Mucosa of stomach (tissue), 1 donor: ENCODE data around the gene LRRC4C.

Source experiments
- H3K27me3 ChIP-seq: one replicate; pipeline ENCODE4 v1.7.0; 2013; ENCODE audit warnings: mild to moderate bottlenecking, low read length; ENCODE audit not compliant: control insufficient read depth, insufficient read depth
- H3K36me3 ChIP-seq: one replicate; pipeline ENCODE4 v1.7.0; 2013; ENCODE audit warnings: low read length; ENCODE audit not compliant: control insufficient read depth, insufficient read depth
- H3K4me1 ChIP-seq: one replicate; pipeline ENCODE4 v1.7.0; 2013; ENCODE audit warnings: mild to moderate bottlenecking, low read length; ENCODE audit not compliant: control insufficient read depth, insufficient read depth
- H3K4me3 ChIP-seq: one replicate; pipeline ENCODE4 v1.7.0; 2013; ENCODE audit warnings: low read length
- H3K9ac ChIP-seq: one replicate; pipeline ENCODE4 v1.7.0; 2013; ENCODE audit warnings: mild to moderate bottlenecking, low read length, moderate library complexity
- H3K9me3 ChIP-seq: one replicate; pipeline ENCODE4 v1.7.0; 2013; ENCODE audit warnings: mild to moderate bottlenecking, low read length, moderate library complexity; ENCODE audit not compliant: control insufficient read depth
- donor health status: Pancreatic carcinoma.

Gene LRRC4C

DNA sequence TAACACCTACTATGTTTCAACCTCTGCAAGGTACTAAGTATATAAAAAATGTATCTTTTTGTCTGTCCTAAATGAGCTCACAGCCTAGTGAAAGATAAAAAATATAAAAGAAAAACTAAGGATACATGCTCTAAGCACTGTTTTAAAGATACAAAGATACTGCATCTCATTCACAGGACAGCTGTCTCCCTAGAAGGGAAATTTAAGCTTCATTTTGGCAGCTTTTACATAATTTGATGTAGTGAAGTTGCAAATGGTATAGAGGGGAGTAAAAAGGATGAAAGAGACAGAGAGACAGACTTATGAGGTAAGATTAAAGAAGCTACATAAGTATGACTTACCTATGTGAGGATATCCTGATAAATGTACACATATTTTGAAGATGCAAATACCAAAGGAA, 53.6 kb downstream of the LRRC4C start:
- no peaks in the 10 kb centered on the region for H3K27me3 ChIP-seq
- H3K9ac ChIP-seq, result no peak overlapping the region
- H3K4me1 ChIP-seq, result no peaks in the 10 kb centered on the region
- H3K36me3 ChIP-seq, result no peaks in the 10 kb centered on the region
- no peaks in the 10 kb centered on the region for H3K9me3 ChIP-seq
- no peak overlapping the region for H3K4me3 ChIP-seq

DNA sequence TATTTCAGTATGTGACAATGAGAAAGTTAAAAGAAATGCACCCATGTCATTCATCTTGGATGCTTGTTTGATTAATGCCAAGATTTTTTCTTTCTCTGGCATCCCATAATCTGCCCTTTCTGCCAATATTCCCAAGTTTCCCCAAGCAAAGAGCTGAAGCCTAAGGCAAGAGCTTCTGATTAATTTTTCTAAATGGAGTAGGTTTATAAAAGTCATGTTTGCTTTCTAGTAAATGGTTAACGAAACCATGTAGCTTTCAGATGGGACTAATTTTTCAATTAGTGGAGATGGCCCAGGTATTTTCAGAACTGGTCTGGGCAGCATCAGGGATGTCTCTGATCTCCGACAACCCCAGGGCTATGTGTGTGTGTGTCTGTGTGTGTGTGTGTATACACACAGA, 55.3 kb downstream of the LRRC4C start:
- Histone ChIP-seq H3K9me3 (no peaks in the 10 kb centered on the region), H3K27me3 (no peaks in the 10 kb centered on the region), H3K9ac (no peak overlapping the region), H3K36me3 (no peaks in the 10 kb centered on the region), H3K4me1 (no peaks in the 10 kb centered on the region), H3K4me3 (no peak overlapping the region)

DNA sequence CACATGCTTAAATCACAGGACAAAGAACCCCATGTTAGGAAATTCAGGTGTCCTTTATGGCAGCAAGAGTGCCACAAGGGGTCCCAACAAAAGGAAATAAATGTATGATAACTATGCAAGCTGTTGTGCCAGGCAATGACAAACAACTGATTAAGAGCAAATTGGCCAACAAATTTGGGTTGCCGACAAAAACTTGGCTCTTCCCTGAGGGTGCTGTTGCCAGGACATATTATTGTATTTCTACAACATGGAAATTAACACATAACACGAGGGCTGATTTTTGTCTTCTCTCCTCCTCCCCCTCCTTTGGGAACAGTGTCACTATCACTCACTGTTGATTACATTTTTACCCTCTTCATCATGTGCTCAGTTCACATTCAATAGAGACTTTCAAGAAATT, 56.0 kb downstream of the LRRC4C start:
- no peak overlapping the region for H3K4me3 ChIP-seq
- H3K4me1 ChIP-seq, result no peaks in the 10 kb centered on the region
- H3K9ac ChIP-seq, result no peak overlapping the region
- no peaks in the 10 kb centered on the region for H3K27me3 ChIP-seq
- no peaks in the 10 kb centered on the region for H3K9me3 ChIP-seq
- H3K36me3 ChIP-seq, result no peaks in the 10 kb centered on the region

DNA sequence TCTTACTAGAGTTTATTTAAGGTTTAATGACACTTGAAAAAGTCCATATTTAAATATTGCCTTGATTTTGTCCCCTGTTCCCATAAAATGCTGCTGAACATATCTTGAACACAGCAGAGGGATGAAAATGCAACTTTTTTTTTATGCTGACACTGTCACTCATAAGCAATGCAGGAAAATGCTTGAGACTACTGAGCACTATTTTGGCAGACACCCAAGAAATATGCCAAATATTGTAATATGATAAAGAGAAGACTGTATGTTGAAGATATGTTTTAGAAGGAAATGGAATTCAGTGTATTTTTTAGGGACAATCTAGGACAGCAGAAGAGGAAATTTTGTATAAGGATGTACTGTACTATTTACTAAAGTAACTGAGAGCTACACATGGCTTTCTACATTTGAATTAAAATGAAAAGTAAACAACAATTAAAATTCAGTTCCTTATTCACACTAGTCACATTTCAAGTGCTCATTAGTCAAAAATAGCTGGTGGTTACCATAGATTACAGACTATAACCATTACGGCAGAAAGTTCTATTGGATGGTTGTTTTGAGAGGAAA, 58.6 kb downstream of the LRRC4C start:
- Histone ChIP-seq H3K9ac (no peak overlapping the region), H3K4me1 (no peaks in the 10 kb centered on the region), H3K27me3 (no peaks in the 10 kb centered on the region), H3K9me3 (no peaks in the 10 kb centered on the region), H3K36me3 (no peaks in the 10 kb centered on the region), H3K4me3 (no peak overlapping the region)

DNA sequence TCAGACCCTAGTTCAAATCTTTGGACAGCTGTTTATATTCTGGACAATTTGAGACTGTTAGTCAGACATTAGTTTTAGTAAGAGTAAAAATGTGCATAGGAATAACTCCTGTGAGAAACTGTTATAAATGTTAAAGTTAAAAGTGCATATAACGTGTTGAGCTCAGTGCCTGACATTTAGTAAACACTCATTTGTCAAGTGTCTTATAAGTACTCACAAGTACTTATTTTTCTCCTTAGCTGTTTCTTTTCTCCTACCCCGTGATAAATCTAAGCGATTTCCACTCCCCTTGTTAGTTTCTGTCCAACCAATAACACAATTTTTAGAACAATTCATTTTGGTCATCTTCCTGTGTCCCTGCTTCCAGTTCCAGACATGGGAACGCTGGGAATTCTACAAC, 59.3 kb downstream of the LRRC4C start:
- Histone ChIP-seq H3K9ac (no peak overlapping the region), H3K36me3 (no peaks in the 10 kb centered on the region), H3K27me3 (no peaks in the 10 kb centered on the region), H3K9me3 (no peaks in the 10 kb centered on the region), H3K4me3 (no peak overlapping the region), H3K4me1 (no peaks in the 10 kb centered on the region)

DNA sequence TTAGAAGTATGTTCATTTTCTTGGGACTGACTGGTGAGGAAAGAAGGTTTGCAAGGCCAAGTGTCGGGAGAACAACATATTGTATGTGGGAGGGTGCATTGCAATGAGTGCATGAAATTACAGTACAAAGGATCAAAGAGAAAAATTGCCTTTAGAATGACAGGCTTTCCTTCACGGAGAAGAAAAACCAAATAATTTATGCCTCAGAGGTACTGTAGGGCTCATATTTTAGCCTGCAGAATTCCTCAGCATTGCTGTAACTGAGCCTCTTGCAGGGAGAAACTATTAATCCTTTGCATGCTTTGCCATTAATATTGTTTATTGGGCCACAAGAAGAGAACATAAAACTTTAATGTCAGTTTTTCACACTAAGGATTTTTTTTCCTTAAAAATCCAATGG, 60.1 kb downstream of the LRRC4C start:
- no peaks in the 10 kb centered on the region for H3K27me3 ChIP-seq
- H3K9me3 ChIP-seq, result no peaks in the 10 kb centered on the region
- no peaks in the 10 kb centered on the region for H3K36me3 ChIP-seq
- no peaks in the 10 kb centered on the region for H3K4me1 ChIP-seq
- no peak overlapping the region for H3K4me3 ChIP-seq
- H3K9ac ChIP-seq, result no peak overlapping the region

DNA sequence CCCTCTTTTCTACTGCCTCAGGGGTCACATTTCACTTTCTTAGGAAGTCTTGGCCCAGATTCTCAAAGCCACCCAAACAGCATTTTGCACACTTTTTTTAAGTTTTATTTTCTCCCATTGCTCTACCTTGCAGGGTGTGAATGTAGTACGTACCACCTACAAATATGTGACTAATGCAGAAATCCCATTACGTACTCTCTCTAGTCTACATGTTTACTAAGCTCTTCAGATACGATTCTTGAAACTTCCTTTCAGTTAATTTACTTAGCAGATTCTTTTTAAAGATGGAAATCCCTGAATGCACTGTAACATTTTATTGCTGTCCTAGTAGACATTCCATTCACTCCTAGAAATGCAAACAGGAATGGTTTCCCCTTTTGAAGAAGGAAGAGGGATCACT, 61.3 kb downstream of the LRRC4C start:
- Histone ChIP-seq H3K4me3 (no peak overlapping the region), H3K4me1 (no peaks in the 10 kb centered on the region), H3K9ac (no peak overlapping the region), H3K9me3 (no peaks in the 10 kb centered on the region), H3K27me3 (no peaks in the 10 kb centered on the region), H3K36me3 (no peaks in the 10 kb centered on the region)

DNA sequence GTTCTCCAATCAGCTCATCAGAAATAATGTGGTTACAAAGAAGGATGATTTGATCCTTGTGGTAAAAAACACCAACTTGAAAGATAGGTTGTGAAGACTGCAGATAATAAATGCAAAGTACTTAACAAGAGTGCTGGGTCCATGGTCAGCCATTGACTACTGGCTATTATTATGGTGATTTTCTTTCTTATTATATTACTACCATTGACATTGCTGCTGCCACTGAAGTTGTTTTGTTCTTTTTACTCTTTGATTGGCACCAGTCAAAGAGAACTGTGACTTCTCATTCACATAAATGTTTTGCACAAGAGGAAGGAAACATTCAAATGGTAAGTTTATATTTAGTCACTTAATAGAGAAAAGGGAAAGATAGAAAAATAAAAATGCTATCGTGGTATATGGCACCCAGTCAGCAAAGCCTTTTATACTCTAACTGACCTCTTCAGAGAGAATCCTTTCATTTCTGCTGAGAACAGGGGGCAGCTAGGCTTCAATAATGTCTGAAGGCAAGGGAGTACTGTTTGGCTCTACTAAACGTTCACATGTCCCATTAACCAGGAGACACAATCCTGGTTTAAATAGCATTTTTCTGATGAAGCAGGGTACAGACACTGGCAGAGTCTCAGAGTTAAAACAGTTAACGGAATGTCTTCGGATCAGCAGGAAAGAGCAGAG, 64.8 kb downstream of the LRRC4C start:
- Histone ChIP-seq H3K36me3 (no peaks in the 10 kb centered on the region), H3K4me1 (no peaks in the 10 kb centered on the region), H3K4me3 (no peak overlapping the region), H3K9me3 (no peaks in the 10 kb centered on the region), H3K27me3 (no peaks in the 10 kb centered on the region), H3K9ac (no peak overlapping the region)

DNA sequence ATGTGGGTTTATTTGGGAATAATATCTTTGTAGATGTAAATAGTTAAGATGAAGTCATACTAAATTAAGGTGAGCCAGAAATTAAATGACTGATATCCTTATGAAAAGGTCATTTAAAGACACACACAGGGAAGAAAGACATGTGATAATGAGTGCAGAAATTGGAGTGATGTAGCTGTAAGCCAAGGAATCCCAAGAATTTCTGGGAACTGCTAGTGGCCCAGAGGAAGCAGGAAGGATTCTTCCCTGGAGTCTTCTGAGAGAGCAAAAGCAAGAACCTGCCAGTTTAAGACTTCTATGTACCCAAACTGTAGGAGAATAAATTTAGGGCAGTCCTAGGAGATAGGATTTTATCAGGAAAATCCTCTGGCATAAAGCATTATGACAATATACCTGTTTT, 66.9 kb downstream of the LRRC4C start:
- no peaks in the 10 kb centered on the region for H3K27me3 ChIP-seq
- H3K4me1 ChIP-seq, result no peaks in the 10 kb centered on the region
- no peaks in the 10 kb centered on the region for H3K9me3 ChIP-seq
- no peaks in the 10 kb centered on the region for H3K36me3 ChIP-seq
- no peak overlapping the region for H3K4me3 ChIP-seq
- no peak overlapping the region for H3K9ac ChIP-seq

DNA sequence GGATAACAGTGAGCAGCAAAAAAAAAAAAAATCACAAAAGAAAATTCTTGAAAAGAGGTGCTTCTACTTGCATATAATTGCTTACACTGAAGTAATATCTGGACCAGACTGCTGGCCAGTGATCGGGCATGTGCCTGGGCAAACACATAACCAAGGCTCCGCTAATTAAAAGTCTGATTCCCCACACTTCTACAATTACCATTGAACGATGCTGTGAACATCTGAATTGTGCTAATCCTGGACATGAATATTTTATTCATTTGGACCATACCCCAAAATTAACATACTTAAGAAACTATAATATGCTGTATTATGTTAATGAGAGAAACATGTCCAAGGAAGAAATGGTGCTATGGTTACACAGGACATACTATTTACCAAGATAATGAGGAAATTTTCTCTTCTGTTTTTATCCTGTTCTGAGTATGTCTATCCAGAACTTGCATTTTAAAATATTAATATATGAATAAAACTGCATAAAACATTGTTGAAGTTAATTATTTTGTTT, 69.8 kb downstream of the LRRC4C start:
- no peaks in the 10 kb centered on the region for H3K36me3 ChIP-seq
- no peak overlapping the region for H3K4me3 ChIP-seq
- H3K9ac ChIP-seq, result no peak overlapping the region
- H3K27me3 ChIP-seq, result no peaks in the 10 kb centered on the region
- no peaks in the 10 kb centered on the region for H3K4me1 ChIP-seq
- H3K9me3 ChIP-seq, result no peaks in the 10 kb centered on the region

DNA sequence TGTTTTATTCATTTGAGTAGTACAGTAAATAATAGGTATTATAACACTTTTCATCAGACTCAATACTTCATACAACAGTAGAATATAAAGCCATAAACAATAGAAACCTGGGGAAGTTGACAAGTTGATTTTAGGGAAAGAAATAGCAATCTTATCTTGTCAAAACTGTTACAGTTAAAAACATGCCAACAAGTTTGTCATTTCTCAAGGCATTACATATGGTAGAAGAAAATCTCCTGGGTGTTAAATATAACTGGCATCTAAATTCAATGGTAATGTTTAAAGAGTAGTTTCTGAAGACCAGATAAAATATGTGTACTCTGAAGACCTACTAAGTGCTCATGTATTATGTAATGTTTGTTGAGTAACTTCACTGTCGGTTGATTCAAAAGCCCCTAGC, 75.1 kb downstream of the LRRC4C start:
- Histone ChIP-seq H3K4me1 (no peaks in the 10 kb centered on the region), H3K9ac (no peak overlapping the region), H3K9me3 (no peaks in the 10 kb centered on the region), H3K36me3 (no peaks in the 10 kb centered on the region), H3K4me3 (no peak overlapping the region), H3K27me3 (no peaks in the 10 kb centered on the region)

DNA sequence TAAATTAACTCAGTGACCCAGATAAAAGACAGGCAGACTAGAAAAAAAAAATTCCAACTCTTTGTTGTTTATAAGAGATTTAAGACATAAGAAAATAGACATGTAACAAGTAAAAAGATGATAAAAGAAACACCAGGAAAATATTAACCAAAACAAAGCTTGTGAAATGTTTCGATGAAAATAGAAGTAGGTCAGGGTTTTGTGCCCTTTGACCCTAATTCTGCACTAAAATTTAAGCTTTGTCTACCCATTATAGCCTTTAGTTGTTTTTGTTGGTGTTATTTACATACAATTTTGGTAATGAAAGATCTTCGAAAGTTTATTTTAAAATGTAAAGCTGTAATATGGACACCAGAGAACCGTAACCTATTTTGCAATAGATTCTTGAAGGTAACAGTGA, 75.7 kb downstream of the LRRC4C start:
- Histone ChIP-seq H3K27me3 (no peaks in the 10 kb centered on the region), H3K4me3 (no peak overlapping the region), H3K4me1 (no peaks in the 10 kb centered on the region), H3K9ac (no peak overlapping the region), H3K9me3 (no peaks in the 10 kb centered on the region), H3K36me3 (no peaks in the 10 kb centered on the region)

DNA sequence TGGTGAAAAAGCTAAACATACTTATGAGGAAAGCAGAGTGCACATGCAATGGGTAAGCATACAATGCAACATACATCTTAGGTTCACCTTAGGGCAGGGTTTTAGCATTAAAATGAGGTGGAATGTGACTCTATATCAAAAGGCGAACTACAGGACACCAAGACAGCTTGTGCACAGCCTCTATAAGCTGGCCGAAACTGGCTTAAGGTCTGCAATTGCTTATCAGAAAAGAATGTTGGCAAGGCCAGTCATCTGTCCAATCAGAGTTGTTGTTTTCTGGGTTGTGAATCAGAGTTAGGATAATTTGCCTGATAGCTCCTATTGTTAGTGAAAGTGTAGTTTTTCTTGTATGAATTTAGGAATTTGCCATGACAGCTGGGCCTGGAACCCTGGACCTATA, 76.5 kb downstream of the LRRC4C start:
- Histone ChIP-seq H3K9me3 (no peaks in the 10 kb centered on the region), H3K4me3 (no peak overlapping the region), H3K36me3 (no peaks in the 10 kb centered on the region), H3K27me3 (no peaks in the 10 kb centered on the region), H3K9ac (no peak overlapping the region), H3K4me1 (no peaks in the 10 kb centered on the region)
